HG03159 (cell line): Measurements from ENCODE around the gene SAAL1.
A peak's percentile ranks its signal among the peaks of the same experiment; 100 is the strongest.
"Not testable (repeated sequence)": the region's sequence is repeated elsewhere in the genome, so short reads cannot be mapped to it uniquely, and the experiment has no call there.

Source experiments
- ATAC-seq: cut with Tn5 transposase; IDR thresholded peaks from one replicate; pipeline ENCODE4 v1.9.1; 2021; ENCODE audit warnings: mild to moderate bottlenecking, moderate library complexity; ENCODE audit not compliant: unreplicated experiment

The SAAL1 gene, protein sequence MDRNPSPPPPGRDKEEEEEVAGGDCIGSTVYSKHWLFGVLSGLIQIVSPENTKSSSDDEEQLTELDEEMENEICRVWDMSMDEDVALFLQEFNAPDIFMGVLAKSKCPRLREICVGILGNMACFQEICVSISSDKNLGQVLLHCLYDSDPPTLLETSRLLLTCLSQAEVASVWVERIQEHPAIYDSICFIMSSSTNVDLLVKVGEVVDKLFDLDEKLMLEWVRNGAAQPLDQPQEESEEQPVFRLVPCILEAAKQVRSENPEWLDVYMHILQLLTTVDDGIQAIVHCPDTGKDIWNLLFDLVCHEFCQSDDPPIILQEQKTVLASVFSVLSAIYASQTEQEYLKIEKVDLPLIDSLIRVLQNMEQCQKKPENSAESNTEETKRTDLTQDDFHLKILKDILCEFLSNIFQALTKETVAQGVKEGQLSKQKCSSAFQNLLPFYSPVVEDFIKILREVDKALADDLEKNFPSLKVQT

DNA sequence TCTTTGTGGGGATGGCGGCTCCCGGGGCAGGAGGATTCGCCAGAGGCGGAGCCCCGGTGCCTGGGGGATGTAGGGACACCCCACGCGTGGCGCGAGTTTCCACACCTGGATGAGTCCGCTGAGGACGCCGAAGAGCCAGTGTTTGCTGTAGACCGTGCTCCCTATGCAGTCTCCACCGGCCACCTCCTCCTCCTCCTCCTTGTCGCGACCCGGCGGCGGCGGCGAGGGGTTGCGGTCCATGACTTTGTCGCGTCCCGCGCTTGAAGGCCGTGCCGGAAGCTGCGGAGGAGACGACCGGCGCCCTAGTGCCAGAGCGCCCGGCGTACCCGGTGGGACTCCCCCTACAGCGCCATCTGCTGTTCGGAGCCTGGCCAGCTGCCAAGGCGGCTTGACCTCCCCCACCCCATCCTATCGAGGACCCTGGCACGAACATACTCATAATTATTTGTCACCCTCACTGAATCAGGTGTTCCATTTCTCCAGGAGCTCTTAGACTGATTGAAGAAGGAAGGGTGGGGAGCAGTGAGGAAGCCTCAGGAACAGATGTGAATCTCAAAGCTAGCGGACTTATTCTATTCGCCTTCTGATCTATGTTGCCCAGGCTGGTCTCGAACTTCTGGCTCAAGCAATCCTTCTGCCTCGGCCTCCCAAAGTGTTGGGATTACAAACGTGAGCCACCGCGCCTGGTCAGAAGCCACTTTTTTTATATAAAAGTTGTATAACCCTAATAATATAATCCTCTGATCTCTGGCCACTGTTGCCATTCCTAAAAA, at the start of gene SAAL1:
TSS of gene SAAL1 (minus strand) at position 281 of the 773 bp plus-strand sequence. CDS start at position 240, 41 bp downstream.
- peak; percentile 93 for ATAC-seq

DNA sequence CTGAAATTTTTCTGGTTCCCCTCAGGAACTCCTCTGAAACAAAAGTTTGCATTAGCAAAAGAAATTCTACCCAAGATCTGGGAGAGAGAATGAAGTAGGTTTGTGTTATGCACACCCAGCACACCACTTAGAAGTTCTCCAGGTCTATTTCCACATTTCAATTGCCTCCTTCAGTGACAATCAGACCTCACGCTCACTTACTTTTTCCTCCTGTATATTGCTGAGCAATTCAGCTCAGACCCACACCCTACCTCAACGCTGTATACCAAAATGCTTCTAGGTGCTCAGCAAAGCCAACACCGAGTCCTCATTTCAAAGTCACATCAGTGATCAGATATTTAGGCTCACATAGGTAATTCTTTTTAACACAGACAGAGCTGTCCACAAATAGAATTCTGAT, 45.7 kb upstream of the SAAL1 start:
- no peak for ATAC-seq

DNA sequence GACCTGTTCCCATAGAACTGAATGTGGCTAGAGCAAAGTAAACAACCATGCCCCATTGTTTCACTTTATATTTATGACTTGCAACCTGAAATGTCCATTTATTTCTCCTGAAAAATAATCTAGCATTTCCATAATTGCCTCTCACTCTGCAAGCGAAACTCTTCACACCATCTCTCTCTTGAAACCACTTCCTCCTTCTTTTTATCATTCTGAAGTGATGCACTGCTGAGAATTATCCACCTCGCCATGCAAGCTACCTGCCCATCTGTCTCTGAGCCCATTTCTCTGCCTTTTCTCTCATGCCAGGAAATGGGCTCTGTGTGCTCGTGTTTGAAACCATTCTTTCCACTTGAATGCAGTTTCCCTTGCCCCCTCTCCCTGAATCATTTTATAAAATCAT, 40.0 kb upstream of the SAAL1 start:
- ATAC-seq = no peak

DNA sequence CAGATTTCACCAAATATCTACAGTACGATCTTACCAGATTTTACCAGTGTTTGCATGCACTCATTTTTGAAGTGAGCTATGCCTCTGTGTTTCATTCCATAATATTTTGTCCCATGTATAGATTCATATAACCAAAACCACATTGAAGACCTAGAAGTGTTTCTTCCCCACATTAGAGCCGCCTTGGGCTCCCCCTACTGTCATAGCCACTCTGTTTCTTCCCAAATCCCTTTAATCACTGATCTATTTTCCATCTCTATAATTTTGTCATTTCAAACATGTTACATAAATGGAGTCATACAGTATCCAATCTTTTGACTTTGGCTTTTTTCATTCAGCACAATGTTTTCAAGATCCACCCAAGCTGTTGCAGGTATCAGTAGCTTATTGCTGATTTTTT, 39.1 kb upstream of the SAAL1 start:
- ATAC-seq = no peak

DNA sequence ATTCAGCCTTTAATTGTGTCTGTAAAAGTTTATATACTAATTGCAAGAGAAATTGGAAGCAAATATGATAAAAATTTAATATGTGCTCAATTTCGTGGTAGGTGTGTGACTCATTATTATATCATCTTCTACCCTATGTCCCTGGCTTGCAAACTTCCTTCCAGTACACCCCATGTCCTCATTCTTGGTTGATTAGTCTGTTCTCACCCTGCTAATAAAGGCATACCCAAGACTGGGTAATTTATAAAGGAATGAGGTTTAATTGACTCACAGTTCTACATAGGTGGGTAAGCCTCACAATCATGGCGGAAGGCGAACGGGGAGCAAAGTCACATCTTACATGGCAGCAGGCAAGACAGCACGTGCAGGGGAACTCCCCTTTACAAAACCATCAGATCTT, 38.4 kb upstream of the SAAL1 start:
- no peak for ATAC-seq

DNA sequence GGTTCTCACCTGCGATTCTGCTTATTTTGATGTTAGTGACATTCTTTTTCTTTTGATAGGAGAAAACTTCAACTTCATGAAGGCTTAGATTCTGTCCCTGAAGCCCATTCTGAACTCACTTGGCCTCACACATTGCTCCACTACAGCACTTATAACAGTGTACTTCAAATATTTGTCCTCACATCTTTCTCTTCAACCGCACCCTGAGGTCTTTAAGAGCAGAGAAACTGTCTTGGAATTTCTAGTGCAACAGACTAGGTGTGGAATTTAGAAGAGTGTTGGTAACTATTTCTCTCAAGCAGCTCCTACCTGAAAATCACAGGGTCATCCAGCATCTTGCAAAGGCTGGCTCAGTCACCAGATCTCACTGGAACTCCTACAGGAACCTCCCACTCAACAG, 34.3 kb upstream of the SAAL1 start:
- no peak for ATAC-seq

DNA sequence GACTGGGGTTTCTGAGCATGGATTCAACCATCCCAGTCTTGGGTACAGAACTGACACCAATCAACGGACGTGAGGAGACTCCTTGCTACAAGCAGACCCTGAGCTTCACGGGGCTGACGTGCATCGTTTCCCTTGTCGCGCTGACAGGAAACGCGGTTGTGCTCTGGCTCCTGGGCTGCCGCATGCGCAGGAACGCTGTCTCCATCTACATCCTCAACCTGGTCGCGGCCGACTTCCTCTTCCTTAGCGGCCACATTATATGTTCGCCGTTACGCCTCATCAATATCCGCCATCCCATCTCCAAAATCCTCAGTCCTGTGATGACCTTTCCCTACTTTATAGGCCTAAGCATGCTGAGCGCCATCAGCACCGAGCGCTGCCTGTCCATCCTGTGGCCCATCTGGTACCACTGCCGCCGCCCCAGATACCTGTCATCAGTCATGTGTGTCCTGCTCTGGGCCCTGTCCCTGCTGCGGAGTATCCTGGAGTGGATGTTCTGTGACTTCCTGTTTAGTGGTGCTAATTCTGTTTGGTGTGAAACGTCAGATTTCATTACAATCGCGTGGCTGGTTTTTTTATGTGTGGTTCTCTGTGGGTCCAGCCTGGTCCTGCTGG, 31.4 kb upstream of the SAAL1 start:
- ATAC-seq = no peak

DNA sequence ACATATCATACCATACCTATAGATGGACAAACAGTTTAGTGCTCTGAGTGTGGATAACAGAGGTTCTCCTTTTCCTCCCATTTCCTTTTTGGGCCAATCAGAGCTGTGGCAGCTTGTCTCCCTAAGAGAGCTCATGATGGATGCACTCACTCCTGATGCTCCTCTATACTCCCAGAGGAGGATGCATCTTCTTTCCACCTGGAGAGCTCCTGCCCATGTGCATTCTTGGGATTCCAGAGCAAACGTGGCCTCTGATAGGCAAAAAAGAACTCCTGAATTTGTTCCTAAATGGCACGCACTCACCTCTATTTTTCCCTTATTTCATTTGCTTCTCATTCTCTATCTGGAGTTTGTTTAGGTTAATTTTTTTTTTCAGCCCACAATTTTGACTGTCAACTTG, 29.4 kb upstream of the SAAL1 start:
- ATAC-seq = no peak

DNA sequence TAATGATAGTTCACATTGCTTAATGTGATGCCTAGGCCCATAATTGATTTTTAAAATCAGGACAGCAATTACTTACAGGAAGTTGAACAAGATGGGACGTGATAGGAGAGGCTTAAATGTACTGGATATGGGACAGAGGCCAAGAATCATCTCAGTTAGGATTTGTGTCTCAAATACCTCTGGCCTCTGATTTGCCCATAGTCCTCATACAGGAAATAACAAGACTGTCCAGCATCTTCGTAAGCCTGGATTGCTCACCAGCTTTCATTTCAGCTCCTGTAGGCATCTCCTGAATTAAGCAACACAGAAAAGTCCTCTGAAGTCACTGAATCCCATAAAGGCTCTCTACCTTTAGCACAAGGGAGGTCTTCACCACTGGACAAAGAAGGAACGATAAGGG, 26.5 kb upstream of the SAAL1 start, which contains the start of gene MRGPRX3:
TSS of gene MRGPRX3 (plus strand) at position 231 of the 400 bp plus-strand sequence. CDS start 4,632 bp downstream, outside the sequence.
- no peak for ATAC-seq

DNA sequence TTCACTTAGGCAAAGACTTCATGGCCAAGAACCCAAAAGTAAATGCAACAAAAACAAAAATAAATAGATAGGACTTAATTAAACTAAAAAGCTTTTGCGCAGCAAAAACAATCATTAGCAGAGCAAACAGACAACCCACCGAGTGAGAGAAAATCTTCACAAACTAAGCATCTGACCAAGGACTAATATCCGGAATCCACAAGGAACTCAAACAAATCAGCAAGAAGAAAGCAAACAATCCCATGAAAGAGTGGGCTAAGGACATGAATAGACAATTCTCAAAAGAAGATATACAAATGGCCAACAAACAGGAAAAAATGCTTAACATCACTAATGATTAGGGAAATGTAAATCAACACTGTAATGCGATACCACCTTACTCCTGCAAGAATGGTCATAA, 25.2 kb upstream of the SAAL1 start:
- ATAC-seq = not testable (repeated sequence)

DNA sequence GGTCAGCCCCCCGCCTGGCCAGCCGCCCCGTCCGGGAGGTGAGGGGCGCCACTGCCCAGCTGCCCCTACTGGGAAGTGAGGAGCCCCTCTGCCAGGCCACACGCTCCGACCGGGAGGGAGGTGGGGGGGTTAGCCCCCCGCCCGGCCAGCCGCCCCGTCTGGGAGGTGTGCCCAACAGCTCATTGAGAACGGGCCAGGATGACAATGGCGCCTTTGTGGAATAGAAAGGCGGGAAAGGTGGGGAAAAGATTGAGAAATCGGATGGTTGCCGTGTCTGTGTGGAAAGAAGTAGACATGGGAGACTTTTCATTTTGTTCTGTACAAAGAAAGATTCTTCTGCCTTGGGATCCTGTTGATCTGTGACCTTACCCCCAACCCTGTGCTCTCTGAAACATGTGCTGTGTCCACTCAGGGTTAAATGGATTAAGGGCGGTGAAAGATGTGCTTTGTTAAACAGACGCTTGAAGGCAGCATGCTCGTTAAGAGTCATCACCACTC, 15.5 kb upstream of the SAAL1 start:
- ATAC-seq = not testable (repeated sequence)

DNA sequence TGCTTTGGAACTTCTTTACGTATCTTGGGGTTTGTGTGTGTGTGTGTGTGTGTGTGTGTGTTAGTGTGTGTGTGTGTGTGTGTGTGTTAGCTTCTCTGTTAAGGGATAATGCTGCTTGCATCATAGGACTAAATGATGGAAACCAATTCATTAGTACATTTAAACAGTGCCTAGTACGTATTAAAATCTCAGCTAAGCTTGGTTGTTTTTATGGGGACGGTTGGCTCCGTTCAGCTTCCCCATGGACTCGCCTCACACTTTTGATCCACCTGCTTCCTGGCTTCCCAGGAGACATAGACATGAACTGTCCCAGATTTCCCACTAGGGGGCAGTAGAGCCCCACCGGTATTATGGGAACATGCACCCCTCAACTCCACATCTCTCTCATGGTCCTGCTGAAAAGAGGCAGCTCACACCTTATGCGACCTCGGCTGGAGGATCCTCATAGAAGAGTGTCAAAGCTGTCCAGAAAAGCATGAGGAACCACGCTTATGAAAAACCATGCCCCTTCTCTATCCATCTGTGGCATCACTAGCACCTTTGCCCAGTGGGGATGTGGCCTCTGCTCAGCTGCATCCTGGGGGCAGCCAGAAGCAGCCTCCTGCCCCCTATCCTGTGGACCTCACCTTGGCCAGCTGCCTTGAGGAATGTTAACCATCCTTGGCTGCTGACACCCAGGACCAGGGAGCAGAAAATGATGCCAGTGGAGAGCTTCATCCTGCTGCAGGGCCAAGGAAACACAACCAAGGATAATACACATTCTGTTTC, 9.7 kb upstream of the SAAL1 start:
- ATAC-seq = peak; percentile 88

DNA sequence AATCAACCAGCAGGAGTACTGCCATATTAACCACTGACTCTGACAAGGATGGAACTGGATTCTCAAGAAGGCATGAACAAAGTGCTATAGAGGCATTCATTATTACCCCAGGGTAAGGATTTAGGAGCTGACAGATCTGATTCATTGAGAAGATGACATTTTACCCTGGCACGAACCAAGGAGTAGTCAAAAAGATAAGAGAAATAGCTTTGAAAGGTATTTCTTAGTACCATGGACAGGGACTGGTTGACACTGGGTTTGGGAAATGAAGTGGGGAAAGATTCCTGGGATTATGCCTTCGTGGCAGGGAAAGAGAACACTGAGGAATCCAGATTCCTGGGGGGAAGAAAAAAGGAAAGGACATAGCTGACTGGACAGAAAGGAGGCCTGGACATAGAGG, 5.1 kb upstream of the SAAL1 start:
- no peak for ATAC-seq

DNA sequence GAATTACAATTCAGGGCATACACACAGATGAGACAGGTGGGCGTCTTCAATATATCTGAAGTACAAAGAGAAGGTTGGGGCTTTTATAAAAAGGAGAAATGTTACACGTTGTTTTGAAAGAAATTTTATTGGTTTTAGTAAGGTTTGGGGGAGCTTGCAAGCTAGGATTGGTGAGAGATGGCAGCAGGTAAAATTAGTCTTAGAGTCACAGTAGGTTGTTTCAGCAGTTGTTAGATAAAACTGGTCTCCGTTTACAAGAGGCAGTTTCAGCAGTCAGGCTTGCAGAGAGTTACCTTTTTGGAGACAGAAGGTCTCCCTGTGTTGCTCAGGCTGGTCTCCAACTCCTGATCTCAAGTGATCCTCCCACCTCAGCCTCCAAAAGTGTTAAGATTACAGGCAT, 2.4 kb upstream of the SAAL1 start:
- ATAC-seq = no peak

DNA sequence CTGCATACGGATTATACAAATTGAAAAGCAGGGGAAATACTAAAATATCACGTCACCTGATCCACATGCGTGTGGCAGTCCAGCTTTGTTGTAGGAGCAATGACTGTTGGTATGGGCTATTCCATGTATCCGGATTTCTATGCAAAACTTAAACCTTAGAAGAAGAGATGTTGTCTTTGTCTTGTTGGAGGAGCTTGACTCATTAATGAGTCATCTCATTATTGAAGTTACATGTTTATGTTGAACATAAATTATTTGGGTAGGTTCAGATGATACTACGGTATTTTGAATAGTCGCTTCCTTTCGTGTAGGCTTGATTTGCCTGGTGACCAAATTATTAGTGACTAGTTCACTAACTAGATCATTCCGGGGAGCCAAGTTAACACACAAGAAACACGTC, 806 bp upstream of the SAAL1 start:
- ATAC-seq = no peak

DNA sequence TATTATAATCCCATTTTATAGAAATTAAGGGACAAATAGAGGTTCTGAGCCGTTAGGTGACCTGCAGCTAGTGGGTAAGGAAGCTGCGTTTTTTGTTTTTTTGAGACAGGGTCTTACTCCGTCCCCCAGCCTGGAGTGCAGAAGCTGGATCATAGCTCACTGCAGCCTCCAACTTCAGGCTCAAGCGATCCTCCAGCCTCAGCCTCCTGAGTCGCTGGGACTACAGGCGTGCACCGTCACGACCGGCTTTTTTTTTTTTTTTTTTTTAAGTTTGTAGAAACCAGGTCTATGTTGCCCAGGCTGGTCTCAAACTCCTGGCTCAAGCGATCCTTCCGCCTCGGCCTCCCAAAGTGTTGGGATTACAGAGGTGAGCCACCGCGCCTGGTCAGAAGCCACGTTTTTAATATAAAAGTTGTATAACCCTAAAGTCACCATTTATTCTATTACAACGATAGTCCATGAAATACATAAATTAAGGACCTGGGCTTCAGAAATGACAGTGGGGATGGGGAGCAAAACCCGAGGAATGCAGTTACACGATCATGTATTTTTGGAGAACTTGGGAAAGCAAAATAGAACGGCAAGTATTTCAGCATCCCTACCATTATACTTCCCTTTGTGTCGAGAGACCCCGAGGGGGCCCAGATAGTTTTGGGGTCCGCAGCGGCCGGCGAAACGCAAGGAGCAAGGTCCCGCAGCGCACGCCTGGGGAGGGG, 638 bp downstream of the SAAL1 start:
- no peak for ATAC-seq

DNA sequence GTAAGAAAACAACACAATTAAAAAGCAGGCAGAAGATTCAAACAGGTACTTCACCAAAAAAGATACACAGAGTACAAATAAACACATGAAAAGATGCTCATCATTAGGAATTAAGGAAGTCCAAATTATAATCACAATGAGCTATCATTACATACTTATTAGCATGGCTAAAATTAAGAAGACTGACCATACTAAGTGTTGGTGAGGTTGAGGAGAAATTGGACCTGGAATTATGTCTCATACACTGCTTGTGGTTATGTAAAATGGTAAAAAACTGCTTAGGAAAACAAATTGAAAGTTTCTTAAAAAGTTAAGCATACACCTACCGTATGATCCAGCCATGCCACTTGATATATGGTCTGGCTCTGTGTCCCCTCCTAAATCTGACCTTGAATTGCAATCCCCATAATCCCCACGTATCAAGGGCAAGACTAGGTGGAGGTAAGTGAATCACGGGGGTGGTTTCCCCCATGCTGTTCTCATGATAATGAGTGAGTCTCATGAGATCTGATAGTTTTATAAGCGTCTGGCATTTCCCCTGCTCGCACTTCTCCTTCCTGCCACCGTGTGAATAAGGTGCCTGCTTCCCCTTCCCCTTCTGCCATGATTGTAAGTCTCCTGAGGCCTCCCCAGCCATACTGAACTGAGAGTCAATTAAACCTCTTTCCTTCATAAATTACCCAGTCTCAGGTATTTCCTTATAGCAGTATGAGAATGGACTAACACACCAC, 4.8 kb downstream of the SAAL1 start:
- no peak for ATAC-seq

DNA sequence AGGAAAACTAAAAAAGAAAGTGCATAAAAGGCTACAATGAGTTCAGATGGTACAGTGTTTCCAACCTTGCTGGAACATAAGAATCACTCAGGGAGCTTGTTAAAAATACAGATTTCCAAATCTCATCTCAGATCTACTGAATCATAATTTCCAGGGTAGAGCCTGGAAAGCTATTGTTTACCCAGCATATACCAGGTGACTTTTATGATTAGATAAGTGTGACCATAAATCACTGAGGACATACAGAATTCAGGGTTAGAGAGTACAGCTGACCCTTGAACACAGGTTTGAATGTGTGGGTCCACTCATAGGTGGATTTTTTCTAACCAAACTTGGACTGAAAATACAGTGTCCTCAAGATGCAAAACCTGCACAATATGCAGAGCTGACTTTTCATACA, 11.9 kb downstream of the SAAL1 start:
- no peak for ATAC-seq

DNA sequence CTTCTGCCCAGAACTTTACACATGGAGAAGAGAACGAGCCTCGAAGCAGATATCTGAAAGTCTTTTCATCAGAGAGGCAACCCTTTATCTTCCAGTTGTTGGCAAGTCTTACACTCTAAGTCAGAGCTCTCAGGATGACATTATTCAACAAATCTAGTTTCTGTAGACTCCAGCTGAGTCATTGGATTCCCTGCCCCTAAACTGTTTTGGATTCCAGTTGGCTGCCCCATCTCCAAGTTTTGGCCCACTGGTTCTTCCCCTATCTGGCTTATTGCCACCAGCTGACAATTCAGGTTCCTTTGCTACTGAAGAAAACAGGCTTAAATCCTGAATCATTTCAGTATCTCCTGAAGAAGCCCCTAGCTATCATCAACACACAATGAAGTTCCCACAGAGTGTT, 14.2 kb downstream of the SAAL1 start:
- ATAC-seq = no peak
